ENCODE results near the gene SMC4. TPM values are rescaled to one million over a fixed set of nuclear protein-coding genes. Genes with fewer than 3 reads are reported as not detected.
A peak's percentile ranks its signal among the peaks of the same experiment; 100 is the strongest.

SMC4 gene
- total RNA-seq, 1 donor from 2014 or later: 83.2 TPM

DNA sequence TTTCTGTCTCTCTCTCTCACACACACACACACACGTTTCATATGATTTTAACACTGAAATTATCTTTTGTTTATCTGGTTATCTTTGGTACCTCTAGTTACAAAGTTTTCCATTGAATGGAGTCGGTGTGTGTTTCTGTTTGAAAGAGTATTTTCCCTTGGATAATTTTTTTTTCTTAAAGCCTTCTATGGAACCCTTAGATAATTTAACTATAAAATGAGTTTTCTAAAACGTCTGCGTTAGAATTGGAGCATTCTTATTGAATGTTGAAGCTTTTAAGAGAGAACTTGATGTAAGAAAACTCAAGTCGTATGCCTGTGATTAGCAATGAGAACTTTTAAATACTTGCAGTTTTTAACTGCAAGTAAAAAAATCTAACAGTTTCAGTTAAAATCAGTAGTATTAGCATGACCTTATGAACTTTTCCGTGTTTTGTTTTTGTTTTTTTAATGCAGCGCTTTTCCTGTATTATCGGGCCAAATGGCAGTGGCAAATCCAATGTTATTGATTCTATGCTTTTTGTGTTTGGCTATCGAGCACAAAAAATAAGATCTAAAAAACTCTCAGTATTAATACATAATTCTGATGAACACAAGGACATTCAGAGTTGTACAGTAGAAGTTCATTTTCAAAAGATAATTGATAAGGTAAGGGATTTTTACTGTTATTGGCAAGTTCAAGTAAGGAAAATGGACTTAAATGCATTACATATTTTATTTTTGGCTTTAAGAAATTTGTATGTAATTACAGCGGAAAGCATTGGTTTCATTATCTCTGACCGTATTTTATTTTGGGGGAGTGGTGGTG, 3.0 kb downstream of the SMC4 start:
- peak overlapping the region; percentile 86 for H3K27ac Mint-ChIP-seq
- TF ChIP-seq, protein P1, sequence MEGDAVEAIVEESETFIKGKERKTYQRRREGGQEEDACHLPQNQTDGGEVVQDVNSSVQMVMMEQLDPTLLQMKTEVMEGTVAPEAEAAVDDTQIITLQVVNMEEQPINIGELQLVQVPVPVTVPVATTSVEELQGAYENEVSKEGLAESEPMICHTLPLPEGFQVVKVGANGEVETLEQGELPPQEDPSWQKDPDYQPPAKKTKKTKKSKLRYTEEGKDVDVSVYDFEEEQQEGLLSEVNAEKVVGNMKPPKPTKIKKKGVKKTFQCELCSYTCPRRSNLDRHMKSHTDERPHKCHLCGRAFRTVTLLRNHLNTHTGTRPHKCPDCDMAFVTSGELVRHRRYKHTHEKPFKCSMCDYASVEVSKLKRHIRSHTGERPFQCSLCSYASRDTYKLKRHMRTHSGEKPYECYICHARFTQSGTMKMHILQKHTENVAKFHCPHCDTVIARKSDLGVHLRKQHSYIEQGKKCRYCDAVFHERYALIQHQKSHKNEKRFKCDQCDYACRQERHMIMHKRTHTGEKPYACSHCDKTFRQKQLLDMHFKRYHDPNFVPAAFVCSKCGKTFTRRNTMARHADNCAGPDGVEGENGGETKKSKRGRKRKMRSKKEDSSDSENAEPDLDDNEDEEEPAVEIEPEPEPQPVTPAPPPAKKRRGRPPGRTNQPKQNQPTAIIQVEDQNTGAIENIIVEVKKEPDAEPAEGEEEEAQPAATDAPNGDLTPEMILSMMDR (IDR thresholded peaks at IDR 0.05; ENCODE audit: unreplicated experiment): no peak

DNA sequence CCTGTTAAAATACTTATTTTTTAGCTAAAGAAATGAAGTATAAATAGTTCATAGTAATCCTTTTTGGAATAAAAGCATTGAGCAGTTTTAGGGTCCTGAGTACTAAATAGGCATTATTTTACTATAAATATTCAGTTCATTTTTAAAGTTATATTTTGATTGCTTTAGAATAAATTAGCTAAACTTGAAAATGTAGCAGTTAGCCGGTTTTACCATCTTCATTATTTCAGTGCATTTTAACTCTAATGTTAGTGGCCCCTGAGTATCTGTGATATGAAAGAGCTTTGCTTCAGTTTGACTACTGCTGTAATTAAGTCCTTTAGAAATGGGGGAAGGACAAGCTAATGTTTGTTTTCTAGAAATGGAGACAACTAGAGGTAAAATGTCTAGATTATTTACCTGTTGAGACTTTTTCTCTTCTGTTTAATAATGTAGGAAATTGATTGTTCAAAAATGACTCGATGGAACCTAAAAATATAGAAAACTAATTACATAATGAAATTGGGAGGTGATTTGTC, 3.6 kb downstream of the SMC4 start:
- TF ChIP-seq, protein P1 (IDR thresholded peaks at IDR 0.05; ENCODE audit: unreplicated experiment): no peak
- peaks cover 2% of the 10 kb centered on the region for H3K36me3 Mint-ChIP-seq (ENCODE audit: insufficient read depth)
- H3K4me1 Mint-ChIP-seq (ENCODE audit: low read depth): peaks cover 39% of the 10 kb centered on the region
- H3K27ac Mint-ChIP-seq: no peak overlapping the region
- no peaks in the 10 kb centered on the region for H3K27me3 Mint-ChIP-seq
- H3K9me3 Mint-ChIP-seq (ENCODE audit: low read depth): no peaks in the 10 kb centered on the region
- peak overlapping the region; percentile 61 for H3K4me3 Mint-ChIP-seq (ENCODE audit: low read depth)
- no peak for DNase-seq (ENCODE audit: low spot score, unreplicated experiment)

More for the DNA sequence above, 3.0 kb downstream of the SMC4 start:
- Mint-ChIP-seq H3K36me3 (ENCODE audit: insufficient read depth) (peaks cover 2% of the 10 kb centered on the region), H3K4me3 (ENCODE audit: low read depth) (peak overlapping the region; percentile 61), H3K9me3 (ENCODE audit: low read depth) (no peaks in the 10 kb centered on the region), H3K27me3 (no peaks in the 10 kb centered on the region), H3K4me1 (ENCODE audit: low read depth) (peaks cover 40% of the 10 kb centered on the region)
- no peak for DNase-seq (ENCODE audit: low spot score, unreplicated experiment)

DNA sequence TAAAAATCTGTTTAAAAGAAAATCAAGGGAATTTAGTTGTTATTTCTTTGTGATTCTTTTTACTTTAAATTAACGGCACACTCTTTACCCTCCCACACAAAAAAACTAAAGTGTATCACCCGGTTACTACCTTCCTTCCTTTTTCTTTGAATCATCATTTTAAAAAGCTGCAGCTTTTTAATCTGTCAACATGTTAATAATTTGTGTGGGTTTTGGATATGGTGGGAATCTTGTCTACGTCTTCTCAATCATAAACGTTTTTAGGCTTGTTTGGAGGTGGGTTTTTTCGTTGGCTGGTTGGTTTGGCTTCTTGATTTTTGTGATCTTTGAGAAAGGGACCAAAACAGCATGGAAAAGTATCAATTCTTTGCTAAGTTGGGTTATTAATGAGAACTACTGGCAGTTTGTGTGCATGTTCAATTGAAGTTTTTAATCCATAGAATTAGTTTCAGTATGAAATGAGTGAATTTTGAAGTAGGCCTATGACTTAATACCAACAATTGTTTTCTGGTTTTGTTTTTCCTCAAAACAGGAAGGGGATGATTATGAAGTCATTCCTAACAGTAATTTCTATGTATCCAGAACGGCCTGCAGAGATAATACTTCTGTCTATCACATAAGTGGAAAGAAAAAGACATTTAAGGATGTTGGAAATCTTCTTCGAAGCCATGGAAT, 4.5 kb downstream of the SMC4 start:
- TF ChIP-seq, protein P1 (IDR thresholded peaks at IDR 0.05; ENCODE audit: unreplicated experiment): no peak
- Mint-ChIP-seq H3K27me3 (no peaks in the 10 kb centered on the region), H3K4me3 (ENCODE audit: low read depth) (peak overlapping the region; percentile 20), H3K27ac (peak overlapping the region; percentile 76), H3K36me3 (ENCODE audit: insufficient read depth) (peaks cover 3% of the 10 kb centered on the region), H3K4me1 (ENCODE audit: low read depth) (peaks cover 32% of the 10 kb centered on the region), H3K9me3 (ENCODE audit: low read depth) (no peaks in the 10 kb centered on the region)
- DNase-seq (ENCODE audit: low spot score, unreplicated experiment): no peak

DNA sequence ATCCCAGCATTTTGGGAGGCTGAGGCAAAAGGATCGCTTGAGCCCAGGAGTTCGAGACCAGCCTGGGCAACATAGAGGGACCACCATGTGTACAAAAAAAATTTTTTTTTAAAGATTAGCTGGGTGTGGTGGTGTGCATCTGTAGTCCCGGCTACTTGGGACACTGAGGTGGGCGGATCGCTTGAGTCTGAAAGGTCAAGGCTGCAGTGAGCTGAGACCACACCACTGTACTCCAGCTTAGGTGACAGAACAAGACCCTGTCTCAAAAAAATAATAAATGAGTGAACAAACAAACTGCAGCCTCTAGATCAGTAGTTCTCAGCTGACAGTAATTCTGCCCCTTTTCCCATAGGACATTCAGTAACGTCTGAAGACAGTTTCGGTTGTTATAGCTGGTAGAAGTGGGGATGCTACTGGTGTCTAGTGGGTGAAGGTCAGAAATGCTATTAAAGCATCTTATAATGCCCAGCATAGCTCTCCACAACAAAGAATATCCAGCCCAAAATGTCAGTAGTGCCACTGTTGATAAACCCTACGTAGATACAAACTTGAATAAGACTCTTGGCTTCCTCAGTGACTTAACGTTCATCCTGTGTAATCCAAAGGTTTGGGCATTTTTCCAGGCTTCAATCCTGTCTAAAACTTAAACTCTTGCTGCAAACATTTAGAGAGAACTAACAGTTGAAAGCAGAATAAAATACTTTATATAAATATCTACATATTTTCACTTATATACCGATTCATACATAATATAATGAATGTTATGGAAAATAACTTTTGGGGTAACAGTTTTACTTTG, 10.6 kb downstream of the SMC4 start:
- Mint-ChIP-seq H3K36me3 (ENCODE audit: insufficient read depth) (peaks cover 5% of the 10 kb centered on the region), H3K9me3 (ENCODE audit: low read depth) (no peaks in the 10 kb centered on the region), H3K4me3 (ENCODE audit: low read depth) (no peak overlapping the region), H3K27me3 (no peaks in the 10 kb centered on the region), H3K4me1 (ENCODE audit: low read depth) (no peaks in the 10 kb centered on the region), H3K27ac (no peak overlapping the region)
- no peak for DNase-seq (ENCODE audit: low spot score, unreplicated experiment)
- TF ChIP-seq, protein P1 (IDR thresholded peaks at IDR 0.05; ENCODE audit: unreplicated experiment): no peak

DNA sequence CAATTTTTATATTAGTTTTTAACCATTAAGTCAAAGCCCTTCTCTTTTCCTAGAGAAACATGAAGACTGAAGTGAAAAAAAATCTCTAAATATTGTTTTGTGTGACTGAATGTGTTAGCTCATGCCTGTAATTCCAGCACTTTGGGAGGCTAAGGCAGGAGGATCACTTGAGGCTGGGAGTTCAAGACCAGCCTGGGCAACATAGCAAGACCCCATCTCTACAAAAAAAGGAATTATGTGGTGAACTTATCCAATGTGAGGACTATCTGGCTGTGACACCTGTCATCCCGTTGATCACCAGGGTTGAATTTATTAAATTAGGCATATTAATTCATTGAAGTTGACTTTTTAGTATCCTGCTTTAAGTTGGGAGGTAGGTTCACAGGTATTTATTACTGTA, 13.0 kb downstream of the SMC4 start:
- TF ChIP-seq, protein P1 (IDR thresholded peaks at IDR 0.05; ENCODE audit: unreplicated experiment): no peak
- Mint-ChIP-seq H3K27me3 (no peaks in the 10 kb centered on the region), H3K27ac (no peak overlapping the region), H3K4me3 (ENCODE audit: low read depth) (no peak overlapping the region), H3K36me3 (ENCODE audit: insufficient read depth) (peaks cover 11% of the 10 kb centered on the region), H3K9me3 (ENCODE audit: low read depth) (no peaks in the 10 kb centered on the region), H3K4me1 (ENCODE audit: low read depth) (no peaks in the 10 kb centered on the region)
- no peak for DNase-seq (ENCODE audit: low spot score, unreplicated experiment)
